ENCODE results near the gene CNDP1.

DNA sequence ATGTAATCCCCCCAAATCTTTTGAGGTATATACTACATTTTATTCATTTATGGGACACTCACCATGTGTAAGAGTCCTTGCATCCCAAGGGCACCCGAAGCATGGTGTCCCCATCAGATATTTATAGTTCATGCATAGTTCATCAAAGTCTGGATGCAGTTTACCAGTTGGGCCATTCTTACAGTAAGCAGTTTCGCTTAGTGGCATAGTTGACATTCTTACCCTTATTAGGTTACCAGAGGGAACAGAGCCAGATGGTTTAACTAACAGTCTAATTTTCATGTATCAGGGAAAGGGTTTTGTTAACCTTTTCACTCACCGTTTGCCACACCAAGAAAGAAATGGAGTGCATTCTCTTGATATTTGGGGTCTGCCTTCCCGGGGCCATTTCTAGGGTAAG lies 70.5 kb downstream of the CNDP1 start:
- TF ChIP-seq, protein P1, sequence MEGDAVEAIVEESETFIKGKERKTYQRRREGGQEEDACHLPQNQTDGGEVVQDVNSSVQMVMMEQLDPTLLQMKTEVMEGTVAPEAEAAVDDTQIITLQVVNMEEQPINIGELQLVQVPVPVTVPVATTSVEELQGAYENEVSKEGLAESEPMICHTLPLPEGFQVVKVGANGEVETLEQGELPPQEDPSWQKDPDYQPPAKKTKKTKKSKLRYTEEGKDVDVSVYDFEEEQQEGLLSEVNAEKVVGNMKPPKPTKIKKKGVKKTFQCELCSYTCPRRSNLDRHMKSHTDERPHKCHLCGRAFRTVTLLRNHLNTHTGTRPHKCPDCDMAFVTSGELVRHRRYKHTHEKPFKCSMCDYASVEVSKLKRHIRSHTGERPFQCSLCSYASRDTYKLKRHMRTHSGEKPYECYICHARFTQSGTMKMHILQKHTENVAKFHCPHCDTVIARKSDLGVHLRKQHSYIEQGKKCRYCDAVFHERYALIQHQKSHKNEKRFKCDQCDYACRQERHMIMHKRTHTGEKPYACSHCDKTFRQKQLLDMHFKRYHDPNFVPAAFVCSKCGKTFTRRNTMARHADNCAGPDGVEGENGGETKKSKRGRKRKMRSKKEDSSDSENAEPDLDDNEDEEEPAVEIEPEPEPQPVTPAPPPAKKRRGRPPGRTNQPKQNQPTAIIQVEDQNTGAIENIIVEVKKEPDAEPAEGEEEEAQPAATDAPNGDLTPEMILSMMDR (IDR thresholded peaks at IDR 0.05; ENCODE audit: low read depth, low read length) = no peak
- no peak for TF ChIP-seq POLR2A (IDR thresholded peaks at IDR 0.05; ENCODE audit: extremely low read depth, insufficient read length)
- TF ChIP-seq, protein P2, sequence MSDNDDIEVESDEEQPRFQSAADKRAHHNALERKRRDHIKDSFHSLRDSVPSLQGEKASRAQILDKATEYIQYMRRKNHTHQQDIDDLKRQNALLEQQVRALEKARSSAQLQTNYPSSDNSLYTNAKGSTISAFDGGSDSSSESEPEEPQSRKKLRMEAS (IDR thresholded peaks at IDR 0.05; ENCODE audit: low read depth, low read length) = no peak
